Measurements from ENCODE around the gene PEAK1.

GRCh38 chr15:77333166-77333565 lies 86.7 kb downstream of the PEAK1 start:
- TF ChIP-seq CTCF (IDR thresholded peaks at IDR 0.05): no peak
- no peak for TF ChIP-seq EP300 (IDR thresholded peaks at IDR 0.05)
- TF ChIP-seq POLR2AphosphoS5 (IDR thresholded peaks at IDR 0.05): no peak

All from suprapubic skin (tissue), 4 donors.